A172 (cell line): ENCODE data around the gene STARD13. TPM values are rescaled to one million over a fixed set of nuclear protein-coding genes. Genes with fewer than 3 reads are reported as not detected.

Experiments used
- DNase-seq: peaks from one replicate; pipeline ENCODE4 v3.0.0-alpha.2; 2015; ENCODE audit warnings: low spot score
- total RNA-seq: library from RNA; depleted of rRNA; stranded (reverse); fragments of >200 nt; shearing (Covaris generic); gene quantifications from 2 replicates; pipeline ENCODE4 v1.2.3, GENCODE V29; 2014

Gene STARD13
- total RNA-seq, 1 experiment from 2014 or later: 8.3 TPM

DNA sequence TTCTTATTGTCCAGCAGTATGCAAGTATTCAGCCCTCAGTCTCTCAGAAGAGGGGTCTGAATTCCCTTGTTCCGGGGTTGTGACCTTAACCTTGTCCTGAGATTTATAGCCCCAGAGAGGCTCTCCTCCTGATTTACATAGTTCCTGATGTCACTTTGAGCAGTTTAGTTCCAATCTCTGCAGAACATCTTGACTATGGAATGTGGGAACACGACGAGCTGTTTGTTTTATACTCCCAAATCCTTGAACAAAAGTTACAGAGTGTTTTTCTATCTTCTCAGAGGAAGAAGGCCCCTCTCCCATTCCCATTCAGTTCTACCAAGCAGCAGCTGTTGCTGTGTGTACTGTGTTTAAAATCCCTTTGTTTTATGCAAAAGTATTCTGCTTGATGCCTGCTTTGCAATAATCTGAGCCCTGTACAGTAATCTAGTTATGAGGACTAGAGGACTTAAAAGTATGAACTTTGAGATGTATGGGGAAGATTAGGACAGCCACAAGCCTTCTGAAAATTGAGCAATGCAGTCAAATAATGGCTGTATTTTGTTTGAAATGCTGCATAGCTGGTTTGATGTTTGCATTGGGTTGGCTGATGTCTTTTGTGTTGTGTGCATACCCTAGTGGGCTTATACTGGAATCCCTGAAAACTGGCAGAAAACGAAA is 194.7 kb downstream of the STARD13 start:
- no peak for DNase-seq

DNA sequence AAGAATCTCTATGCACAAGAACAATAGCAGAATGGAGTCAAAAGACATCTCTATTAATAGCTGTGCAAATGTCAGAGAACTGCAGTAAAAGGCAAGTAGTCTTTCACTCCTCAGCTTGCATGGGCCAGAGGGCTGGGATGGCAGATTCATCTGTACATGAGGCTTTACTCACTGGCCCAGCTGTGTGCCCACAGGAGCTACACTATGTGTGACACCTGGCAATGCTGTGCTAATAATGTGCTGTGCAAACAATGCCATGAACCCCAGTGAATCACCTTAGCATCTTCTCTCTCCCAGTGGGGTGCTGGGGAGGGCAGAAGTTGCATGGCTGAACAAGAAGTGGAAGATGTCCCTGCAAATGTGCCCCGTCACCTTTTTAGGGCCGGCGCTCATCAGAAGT is 196.2 kb downstream of the STARD13 start:
- DNase-seq: no peak

- no peak for DNase-seq
Observed at GRCh38 chr13:33087790-33088189, 197.8 kb downstream of the STARD13 start.

DNA sequence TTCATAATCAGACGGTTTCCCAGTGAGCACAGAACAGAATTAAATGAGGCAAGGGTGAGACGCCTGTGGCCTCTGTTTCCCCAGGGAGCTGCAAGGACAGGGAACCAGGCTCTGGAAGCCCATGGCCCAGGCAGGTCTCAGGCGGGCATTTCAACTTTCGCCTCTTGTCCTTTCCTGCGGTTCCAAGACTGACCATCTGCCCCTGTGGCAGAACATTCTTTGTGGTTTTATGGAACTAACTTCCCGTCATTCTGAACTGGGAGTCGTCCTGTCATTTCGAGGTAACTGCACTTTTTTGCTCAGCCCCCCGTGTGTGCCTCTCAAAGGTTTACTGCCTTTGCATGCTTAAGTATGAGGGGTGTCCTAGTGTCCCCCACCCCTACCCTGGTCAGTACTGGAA is 198.5 kb downstream of the STARD13 start:
- DNase-seq: peak; percentile 9

DNA sequence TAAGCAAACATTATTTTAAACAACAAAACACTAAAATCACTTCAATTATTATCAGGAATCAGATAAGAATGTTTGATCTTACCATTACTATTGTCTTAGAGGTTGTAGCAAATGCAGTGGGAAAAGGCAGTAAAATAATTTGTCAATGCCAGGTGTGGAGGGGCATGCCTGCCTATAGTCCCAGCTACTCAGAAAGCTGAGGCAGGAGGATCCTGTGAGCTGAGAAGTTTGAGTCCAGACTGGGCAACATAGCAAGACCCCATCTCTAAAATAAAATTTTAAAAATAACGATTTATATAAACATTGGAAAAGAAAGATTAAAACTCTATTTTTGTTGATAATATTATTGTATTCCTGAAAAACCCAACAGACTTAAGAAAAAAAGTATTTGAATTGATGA is 202.5 kb downstream of the STARD13 start:
- DNase-seq: no peak

DNA sequence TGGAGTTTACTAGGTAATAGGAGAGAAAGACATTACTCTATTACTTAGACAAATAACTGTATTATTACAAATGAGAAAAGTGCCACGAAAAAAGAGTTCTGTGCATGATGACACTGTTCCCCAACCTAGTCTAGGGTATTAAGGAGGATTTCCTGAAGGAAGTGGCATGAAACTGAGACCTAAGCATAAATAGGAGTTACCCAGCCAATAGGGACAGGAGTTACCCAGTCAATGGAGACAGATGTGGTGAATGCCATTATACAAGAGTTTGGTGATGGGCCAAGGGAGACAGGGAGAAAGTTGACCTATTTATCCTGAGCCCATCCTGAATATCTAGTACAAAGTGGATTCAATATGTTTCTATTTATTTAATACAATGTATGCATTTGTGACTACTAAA is 203.9 kb downstream of the STARD13 start:
- no peak for DNase-seq

DNA sequence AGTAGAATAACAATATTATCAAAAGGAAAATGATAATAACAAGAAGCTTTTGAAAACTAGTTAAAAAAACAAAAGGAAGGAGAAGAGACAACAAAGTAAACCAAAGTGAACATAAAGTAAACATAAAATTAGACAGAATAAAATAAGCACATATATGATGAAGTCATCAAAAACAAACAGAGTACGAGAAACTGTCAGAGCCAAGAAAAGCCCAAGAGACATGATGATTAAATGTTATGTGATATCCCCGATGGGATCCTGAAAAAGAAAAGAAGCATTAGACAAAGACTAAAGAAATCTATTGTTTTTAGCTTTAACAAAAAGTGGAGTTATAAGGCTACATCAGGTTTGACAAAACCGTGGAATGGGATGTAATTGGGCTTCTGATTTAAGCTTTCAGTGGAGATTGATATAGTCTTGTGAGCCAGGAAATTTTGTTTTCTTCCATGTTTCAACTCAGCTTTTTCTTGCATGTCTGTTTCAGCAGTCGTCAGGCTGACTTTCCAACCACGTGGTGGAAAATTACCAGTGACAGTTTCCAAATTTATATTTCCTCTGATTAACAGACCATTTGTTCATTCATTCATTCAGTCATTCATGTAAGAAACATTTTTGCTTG is 204.5 kb downstream of the STARD13 start:
- no peak for DNase-seq

DNA sequence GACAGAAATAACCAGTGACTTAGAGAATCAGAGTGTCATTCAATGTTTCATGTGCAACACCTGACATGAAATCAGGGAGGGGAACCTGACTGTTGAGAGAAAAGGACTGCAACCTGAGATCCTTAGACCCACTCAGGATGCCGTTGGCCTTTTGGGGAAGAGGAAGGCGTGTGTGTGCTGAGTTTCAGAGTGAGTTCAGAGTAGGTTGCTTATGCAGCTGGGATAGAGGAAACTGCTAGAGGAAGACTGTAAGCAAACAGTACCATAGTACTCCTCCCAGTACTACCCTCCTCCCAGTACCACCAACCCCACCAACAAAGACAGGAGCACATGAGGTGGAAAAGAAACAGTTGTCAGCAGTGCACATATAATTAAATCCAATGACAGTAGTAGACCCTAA is 205.6 kb downstream of the STARD13 start:
- no peak for DNase-seq

GRCh38 chr13:33078263-33078662 is 207.3 kb downstream of the STARD13 start:
- no peak for DNase-seq

DNA sequence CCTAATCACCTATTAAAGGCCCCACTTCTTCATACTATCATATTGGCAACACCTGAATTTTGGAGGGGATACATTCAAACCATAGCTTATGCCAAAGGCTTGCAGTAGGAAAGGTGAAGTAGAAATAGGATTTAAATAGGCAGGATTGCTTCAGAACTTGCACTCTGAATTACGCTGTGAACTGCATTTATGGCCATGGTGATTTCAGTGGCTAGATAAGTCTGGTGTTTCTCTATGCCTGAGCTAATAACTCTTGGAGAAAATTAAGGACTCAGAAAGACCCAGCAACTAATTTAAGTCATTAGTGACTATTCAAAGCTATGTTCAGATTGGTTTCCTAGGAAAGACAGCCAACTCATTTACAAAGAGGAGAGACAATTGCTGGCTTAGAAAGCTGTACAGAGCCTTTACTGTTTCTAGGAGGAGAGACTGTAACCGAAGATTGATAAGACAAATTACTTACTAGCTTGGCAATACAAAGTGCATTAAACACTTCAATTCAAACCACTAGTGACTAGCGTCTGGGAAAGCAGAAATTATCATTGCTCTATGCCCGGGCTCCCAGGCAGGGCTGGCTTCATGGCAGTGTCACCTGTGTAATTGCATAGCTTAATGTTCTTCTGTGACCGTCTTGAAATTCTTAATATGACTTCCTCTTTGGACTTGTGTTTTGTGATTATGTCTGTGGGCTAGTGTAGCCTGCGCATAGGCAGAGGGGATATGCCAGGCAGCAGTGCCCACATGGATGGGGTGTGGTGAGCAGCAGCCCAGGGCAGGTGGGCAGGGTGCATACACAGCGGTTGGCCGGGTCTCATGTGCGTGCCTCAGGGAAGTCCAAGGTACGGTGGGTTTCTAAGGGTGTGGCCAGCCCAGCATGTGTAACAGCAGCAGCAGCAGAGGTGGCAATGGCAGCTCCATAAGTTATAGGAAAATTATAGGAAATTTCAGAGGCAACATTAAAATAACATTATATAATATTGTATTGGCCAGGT is 209.3 kb downstream of the STARD13 start:
- no peak for DNase-seq

DNA sequence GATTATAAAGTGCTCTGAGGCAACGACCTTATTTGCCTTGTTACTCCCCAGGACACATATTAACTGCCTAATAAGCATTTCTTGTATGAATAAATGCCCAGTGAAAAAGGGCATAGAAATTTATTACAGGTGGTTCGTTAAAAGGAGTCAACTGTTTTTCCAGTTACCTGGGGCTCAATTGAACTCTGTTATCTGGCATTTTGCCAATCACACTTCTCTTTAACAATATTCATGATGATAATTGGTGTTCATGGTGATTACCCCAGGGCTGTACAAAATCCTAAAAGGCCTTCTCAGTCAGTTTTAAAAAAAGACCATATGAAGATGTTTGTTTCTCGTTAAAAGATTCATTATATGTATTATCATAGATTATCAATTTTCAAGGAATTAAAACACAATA is 212.2 kb downstream of the STARD13 start:
- DNase-seq: no peak

DNA sequence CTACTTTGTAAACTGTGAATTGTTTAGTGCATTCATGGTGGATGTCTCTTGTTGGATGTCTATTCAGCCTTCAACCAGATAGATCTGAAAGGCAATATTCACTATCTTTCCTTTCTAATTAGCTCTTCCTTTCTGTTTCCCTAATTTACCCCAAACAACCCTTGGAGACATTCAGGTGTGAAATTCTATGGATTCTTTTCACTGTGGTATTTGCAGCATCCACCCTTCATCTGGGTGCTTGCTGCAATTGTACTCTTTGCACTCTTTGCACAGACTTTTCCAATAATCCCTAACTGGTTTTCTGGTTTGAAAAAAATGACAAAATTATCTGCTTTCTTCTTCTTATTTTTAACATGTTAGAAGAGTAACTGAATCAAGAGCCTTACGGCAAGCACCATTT is 212.8 kb downstream of the STARD13 start:
- no peak for DNase-seq

DNA sequence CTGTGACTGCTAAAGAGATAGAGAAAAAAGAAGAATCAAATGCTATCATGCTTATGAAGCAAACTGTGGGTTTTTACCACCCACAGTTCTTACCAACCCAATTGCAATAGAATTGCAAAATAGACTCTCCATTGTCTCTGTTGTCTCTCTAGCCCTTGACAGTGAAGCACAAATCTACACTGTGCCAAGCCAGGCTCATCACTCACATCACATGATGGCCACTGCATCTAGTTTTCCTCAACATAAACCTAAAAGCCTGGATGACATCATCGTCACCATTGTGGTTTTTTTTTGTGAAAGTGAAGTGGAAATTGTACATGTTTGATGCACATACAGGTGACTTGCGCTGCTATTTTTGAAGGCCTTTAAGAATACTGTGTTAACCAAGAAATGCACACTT is 213.3 kb downstream of the STARD13 start:
- no peak for DNase-seq

DNA sequence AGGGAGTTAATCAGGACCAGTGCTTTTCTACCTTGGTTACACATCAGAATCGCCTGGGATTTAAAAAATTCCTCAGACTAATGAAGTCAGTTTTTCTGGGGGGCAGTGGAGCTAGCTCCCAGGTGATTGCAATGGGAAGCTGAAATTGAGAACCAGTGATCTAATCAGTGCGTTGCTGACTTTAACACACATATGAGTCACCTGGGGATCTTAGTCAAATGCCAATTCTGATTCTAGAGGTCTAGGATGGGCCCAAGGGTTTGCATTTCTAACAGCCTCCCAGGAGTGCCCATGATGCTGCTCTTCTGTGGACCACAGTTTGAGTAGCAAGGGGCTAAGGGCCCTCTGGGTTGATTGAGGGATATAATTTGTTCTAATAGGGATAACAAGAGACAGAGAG is 214.8 kb downstream of the STARD13 start:
- no peak for DNase-seq

DNA sequence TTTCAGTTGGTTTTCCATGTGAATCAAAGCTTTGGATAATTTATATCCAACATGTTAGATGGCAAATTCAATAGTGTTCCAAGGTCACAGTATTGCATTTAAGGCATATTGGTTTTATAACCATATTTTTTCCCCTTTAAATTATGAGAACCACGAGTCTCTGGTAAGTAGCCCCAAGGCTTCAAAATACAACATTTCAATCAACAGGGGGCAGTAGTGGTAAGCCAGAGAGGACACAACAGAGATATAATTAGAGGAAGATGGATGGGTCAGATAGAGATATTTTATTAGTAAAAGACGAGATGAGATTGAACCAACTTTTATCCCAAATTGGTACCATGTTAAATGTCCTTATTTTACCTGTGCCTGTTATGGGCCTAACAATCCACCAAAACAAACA is 216.2 kb downstream of the STARD13 start:
- no peak for DNase-seq

DNA sequence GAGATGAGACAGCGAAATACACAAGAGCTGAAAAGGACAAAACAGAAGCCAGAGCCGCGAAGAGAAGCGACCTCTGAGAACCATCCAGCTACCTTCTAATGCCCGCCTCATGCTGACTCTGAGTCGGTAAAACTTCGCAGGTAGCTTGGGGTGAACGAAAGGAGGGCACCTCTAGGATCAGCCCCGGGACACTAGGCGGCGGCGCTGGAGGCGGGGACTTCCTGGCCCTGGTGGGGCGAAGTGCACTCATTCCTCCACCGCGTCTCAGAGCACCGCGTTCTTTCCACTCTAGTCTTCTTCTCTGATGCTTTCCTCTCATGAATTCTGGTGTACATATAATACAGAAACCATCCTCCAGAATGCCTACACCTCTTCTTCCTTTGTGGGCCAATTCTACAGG is 219.2 kb downstream of the STARD13 start:
- DNase-seq: no peak

GRCh38 chr13:33060815-33061214 is 224.7 kb downstream of the STARD13 start:
- no peak for DNase-seq

- no peak for DNase-seq
Observed at GRCh38 chr13:33058776-33059327, 226.7 kb downstream of the STARD13 start.

GRCh38 chr13:33057019-33057780 is 228.4 kb downstream of the STARD13 start:
- no peak for DNase-seq

DNA sequence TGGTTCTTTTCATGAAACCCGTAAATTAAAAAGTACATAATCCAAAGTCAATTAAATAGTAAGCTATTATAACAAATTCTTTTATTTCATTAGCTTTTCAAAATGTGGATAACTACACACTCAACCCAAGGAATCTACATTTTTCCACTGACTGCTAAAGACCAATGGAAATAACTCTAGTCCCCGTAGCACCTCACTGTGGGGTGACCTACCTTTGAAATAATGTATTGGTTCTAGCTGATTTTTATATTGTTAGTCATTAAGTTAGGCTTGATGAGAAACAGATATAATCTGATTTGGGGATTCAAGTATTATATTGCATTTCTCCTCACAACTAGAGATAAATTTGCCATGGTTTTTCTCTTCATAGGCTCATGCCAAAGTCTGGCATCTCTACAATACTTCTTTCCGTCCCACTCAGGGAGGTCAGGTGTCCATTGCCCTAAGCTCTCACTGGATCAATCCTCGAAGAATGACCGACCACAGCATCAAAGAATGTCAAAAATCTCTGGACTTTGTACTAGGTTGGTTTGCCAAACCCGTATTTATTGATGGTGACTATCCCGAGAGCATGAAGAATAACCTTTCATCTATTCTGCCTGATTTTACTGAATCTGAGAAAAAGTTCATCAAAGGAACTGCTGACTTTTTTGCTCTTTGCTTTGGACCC is 232.0 kb downstream of the STARD13 start:
- no peak for DNase-seq
